HG03457 (cell line): ENCODE measurements around the gene NPTN.

Experiments used
- ATAC-seq: cut with Tn5 transposase; IDR thresholded peaks from one replicate; pipeline ENCODE4 v1.9.1; 2021; ENCODE audit warnings: moderate number of reproducible peaks; ENCODE audit not compliant: unreplicated experiment

NPTN gene

GRCh38 chr15:73522011-73522410 is 111.2 kb downstream of the NPTN start:
- no peak for ATAC-seq

GRCh38 chr15:73518876-73519733 is 114.1 kb downstream of the NPTN start:
- ATAC-seq: no peak

DNA sequence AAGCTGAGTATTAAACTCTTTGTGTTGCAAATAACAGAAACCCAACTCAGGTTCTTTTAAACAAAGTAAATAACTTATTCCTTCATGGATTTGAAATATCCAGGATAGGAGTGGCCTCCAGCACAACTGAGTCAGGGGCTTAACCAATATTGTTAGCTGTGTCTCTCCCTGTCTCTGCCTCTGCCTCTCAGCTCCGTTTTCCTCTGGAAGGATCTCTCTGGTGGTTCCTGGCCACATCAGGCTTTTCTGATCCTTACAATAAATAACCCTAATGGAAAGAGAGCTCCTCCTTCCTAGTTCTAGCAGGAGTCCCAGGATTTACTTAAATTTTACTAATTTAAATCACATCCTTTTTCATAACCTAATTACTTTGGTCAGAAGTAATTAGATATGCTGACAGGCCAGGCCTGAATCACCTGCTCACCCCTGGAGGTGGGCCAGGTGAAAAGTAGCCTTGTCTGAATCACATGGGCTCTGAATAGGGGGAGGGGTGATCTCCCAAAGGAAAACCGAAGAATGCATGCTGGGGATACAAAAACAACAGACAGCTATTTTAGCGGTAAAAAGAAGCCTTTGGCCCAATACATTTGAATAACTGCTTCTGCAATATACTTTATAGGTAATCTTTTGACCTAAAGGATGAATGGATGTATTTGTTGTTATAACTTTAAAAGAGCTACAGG is 114.9 kb downstream of the NPTN start:
- no peak for ATAC-seq

GRCh38 chr15:73517566-73517965 is 115.6 kb downstream of the NPTN start:
- no peak for ATAC-seq

GRCh38 chr15:73515527-73515926 is 117.7 kb downstream of the NPTN start:
- ATAC-seq: no peak
